Suprapubic skin (tissue), 4 donors: ENCODE measurements around the gene C18orf63. TPM values are rescaled to one million over a fixed set of nuclear protein-coding genes. Genes with fewer than 3 reads are reported as not detected.
A peak's percentile ranks its signal among the peaks of the same experiment; 100 is the strongest.
"Not testable (repeated sequence)": the region's sequence is repeated elsewhere in the genome, so short reads cannot be mapped to it uniquely, and the experiment has no call there.

Experiments used
- DNase-seq, 2 donors: peaks; one replicate each; pipeline ENCODE4 v3.0.0-alpha.2; 2019; ENCODE audit warnings: low spot score in 2 of 2
- H3K27ac ChIP-seq: fragments of 200-600 bp; sonication (generic); one replicate; pipeline ENCODE4 v1.5.1; 2019
- H3K27me3 ChIP-seq: fragments of 200-600 bp; sonication (generic); one replicate; pipeline ENCODE4 v1.5.1; 2019
- H3K36me3 ChIP-seq: fragments of 200-600 bp; sonication (generic); one replicate; pipeline ENCODE4 v1.5.1; 2019
- H3K4me1 ChIP-seq: fragments of 200-600 bp; sonication (generic); one replicate; pipeline ENCODE4 v1.5.1; 2019
- H3K4me3 ChIP-seq: fragments of 200-600 bp; sonication (generic); one replicate; pipeline ENCODE4 v1.5.1; 2019; ENCODE audit warnings: mild to moderate bottlenecking
- H3K9me3 ChIP-seq: fragments of 200-600 bp; sonication (generic); one replicate; pipeline ENCODE4 v1.5.1; 2019
- CTCF ChIP-seq, 2 donors: fragments of 200-600 bp in 1 of 2; fragments of 450-650 bp in 1 of 2; sonication (generic) in 1 of 2; IDR thresholded peaks; one replicate each; pipeline ENCODE4 v1.5.1; 2016 to 2019; ENCODE audit warnings: antibody characterized with exemption in 2 of 2, mild to moderate bottlenecking in 1 of 2, moderate library complexity in 1 of 2
- EP300 ChIP-seq: sonication (generic); formaldehyde crosslinking; IDR thresholded peaks from one replicate; pipeline ENCODE4 v1.6.1; 2017; ENCODE audit warnings: antibody characterized with exemption
- POLR2A ChIP-seq, 2 donors: fragments of 450-650 bp; IDR thresholded peaks; one replicate each; pipeline ENCODE4 v1.6.1; 2017; ENCODE audit warnings: antibody characterized with exemption in 2 of 2, mild to moderate bottlenecking in 2 of 2, moderate library complexity in 2 of 2
- POLR2AphosphoS5 ChIP-seq, 3 donors: sonication (generic); formaldehyde crosslinking; IDR thresholded peaks; one replicate each; pipeline ENCODE4 v1.6.1; 2017; ENCODE audit warnings: antibody characterized with exemption in 3 of 3
- WGBS: methylation state at CpG from one replicate; pipeline ENCODE4 v1.1.5; 2018; 5-methylcytosine and 5-hydroxymethylcytosine counted together
- total RNA-seq, 4 donors: library from RNA; depleted of rRNA; stranded (reverse); fragments of >200 nt; gene quantifications; one replicate each; pipeline ENCODE4 v1.1.0, GENCODE V29; 2016

C18orf63 gene
- total RNA-seq, 4 donors from 2014 or later: not detected

DNA sequence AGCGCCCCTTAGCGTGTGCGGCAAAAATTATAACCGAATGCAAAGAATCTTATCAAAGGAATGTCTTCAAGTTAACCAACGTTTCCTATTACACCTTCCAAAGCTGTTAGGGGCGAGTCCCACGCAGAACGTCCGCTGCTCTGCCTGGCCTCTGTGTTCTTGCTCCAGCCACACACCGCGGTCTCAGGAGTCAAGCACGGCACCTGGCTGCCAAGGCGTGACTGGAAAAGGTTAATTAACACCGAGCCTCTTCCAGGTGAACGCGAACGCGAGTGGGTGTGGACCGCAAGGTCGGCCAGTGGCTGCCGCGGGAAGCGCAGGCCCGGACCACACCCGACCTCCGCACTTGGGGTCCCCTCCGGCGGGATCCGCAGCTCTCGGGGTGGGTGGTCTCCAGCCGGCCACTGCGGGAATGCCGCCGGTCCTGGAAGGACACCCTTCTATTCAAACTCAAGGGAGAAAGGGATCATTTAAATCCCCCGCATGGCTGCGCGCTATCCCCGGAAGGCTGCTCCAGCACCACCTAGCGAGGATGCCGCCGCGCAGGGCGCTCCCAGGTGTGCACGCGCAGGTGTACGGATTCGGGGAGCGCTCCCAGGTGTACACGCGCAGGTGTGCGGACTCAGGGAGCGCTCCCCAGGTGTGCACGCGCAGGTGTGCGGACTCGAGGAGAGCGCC lies 24.7 kb upstream of the C18orf63 start:
- Histone ChIP-seq H3K27me3 (no peaks in the 10 kb centered on the region), H3K27ac (peak overlapping the region; percentile 81), H3K9me3 (no peaks in the 10 kb centered on the region), H3K4me1 (peaks cover 27% of the 10 kb centered on the region), H3K4me3 (peak overlapping the region; percentile 86), H3K36me3 (no peaks in the 10 kb centered on the region)
- DNase-seq: no peak
- 58% methylated on average over 16 of the region's 57 CpGs for WGBS
- no peak for TF ChIP-seq POLR2AphosphoS5 (IDR thresholded peaks at IDR 0.05)
- TF ChIP-seq POLR2A (IDR thresholded peaks at IDR 0.05): no peak
- TF ChIP-seq CTCF (IDR thresholded peaks at IDR 0.05): peak; percentile 10 to 25
- no peak for TF ChIP-seq EP300

DNA sequence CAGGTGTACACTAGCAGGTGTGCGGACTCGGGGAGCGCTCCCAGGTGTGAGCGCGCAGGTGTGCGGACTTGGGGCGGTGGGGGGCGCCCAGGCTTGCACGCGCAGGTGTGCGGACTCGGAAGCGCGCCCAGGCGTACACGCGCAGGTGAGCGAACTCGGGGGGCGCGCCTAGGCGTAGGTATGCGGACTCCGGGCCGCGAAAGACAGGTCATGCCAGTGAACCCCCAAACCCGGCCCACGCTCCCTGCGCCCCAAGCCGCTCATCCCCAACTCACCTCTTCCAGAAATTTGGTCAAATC lies 24.2 kb upstream of the C18orf63 start:
- DNase-seq: no peak
- Histone ChIP-seq H3K4me3 (peak overlapping the region; percentile 86), H3K9me3 (no peaks in the 10 kb centered on the region), H3K27me3 (no peaks in the 10 kb centered on the region), H3K4me1 (peaks cover 22% of the 10 kb centered on the region), H3K27ac (peak overlapping the region; percentile 81), H3K36me3 (no peaks in the 10 kb centered on the region)
- TF ChIP-seq POLR2A (IDR thresholded peaks at IDR 0.05): no peak
- no CpG with 5 or more reads among the region's 30 CpGs for WGBS

GRCh38 chr18:74291771-74292540 lies 23.7 kb upstream of the C18orf63 start, which contains the start of gene CYB5A:
Gene CYB5A (minus strand): TSS chr18:74291963. CDS start chr18:74291875, 88 bp downstream.
- WGBS: 4% methylated on average over 15 of the region's 68 CpGs
- Histone ChIP-seq H3K27me3 (no peaks in the 10 kb centered on the region), H3K4me3 (peak within 1 kb of the TSS; percentile 86), H3K9me3 (no peaks in the 10 kb centered on the region), H3K27ac (peak within 1 kb of the TSS; percentile 81), H3K36me3 (no peaks in the 10 kb centered on the region), H3K4me1 (peaks cover 20% of the 10 kb centered on the region)
- DNase-seq: peak; percentile 98
- TF ChIP-seq CTCF (IDR thresholded peaks at IDR 0.05) (no peak), POLR2AphosphoS5 (IDR thresholded peaks at IDR 0.05) (peak in 1 of 3 donors; percentile 70), POLR2A (IDR thresholded peaks at IDR 0.05) (peak in 1 of 2 donors; percentile 38), EP300 (no peak)

DNA sequence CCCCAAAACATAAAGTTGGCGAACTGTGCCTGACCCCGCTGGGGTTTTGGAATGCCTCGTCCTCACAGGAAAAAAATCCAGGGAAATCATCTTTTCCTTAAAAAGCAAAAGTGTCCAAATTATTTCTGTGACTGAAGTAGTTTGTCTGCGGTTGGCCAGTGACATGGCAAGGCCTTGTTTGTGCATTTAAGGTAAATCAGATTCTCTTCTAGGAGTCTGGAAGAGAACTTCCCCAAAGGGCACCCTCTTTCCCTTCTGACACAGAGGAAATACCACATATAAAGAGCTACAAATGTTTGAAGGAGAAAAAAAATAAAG lies 23.1 kb upstream of the C18orf63 start:
- DNase-seq: no peak
- 18% methylated on average over 4 of the region's 4 CpGs for WGBS
- Histone ChIP-seq H3K9me3 (no peaks in the 10 kb centered on the region), H3K27ac (peak overlapping the region; percentile 81), H3K4me3 (peak overlapping the region; percentile 86), H3K36me3 (no peaks in the 10 kb centered on the region), H3K4me1 (peaks cover 20% of the 10 kb centered on the region), H3K27me3 (no peaks in the 10 kb centered on the region)
- TF ChIP-seq POLR2AphosphoS5 (IDR thresholded peaks at IDR 0.05): no peak
- TF ChIP-seq POLR2A (IDR thresholded peaks at IDR 0.05): no peak
- no peak for TF ChIP-seq EP300
- TF ChIP-seq CTCF (IDR thresholded peaks at IDR 0.05): no peak

DNA sequence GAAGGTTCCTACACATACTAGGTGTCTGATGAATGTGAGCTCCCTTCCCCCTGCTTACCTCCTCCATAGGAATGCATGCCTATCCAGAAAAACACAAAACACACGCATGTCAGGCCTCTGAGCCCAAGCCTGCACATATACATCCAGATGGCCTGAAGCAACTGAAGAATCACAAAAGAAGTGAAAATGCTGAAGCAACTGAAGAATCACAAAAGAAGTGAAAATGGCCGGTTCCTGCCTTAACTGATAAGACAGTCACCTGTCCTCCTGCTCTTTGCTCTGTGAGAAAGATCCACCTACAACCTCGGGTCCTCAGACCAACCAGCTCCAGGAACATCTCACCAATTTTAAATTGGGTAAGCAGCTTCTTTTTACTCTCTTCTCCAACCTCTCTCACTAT lies 22.7 kb upstream of the C18orf63 start:
- not testable (repeated sequence) for H3K27ac ChIP-seq, H3K9me3 ChIP-seq, DNase-seq, H3K4me3 ChIP-seq, H3K36me3 ChIP-seq, H3K27me3 ChIP-seq
- peaks cover 20% of the 10 kb centered on the region for H3K4me1 ChIP-seq
- 91% methylated on average over 3 of the region's 3 CpGs for WGBS

DNA sequence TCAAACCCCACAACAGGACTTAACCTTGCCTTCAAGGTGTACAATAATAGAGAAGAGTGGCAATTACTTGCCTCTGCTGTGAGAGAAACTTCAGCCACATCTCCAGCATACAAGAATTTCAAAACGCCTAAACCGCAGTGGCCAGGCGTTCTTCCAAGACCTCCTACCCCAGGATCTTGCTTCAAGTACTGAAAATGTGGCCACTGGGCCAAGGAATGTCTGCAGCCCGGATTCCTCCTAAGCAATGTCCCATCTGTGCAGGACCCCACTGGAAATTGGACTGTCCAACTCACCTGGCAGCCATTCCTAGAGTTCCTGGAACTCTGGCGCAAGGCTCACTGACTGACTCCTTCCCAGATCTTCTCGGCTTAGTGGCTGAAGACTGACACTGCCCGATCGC lies 21.1 kb upstream of the C18orf63 start:
- Histone ChIP-seq H3K4me1 (peaks cover 16% of the 10 kb centered on the region), H3K4me3 (no peak overlapping the region), H3K27ac (no peak overlapping the region), H3K9me3 (no peaks in the 10 kb centered on the region), H3K27me3 (no peaks in the 10 kb centered on the region), H3K36me3 (no peaks in the 10 kb centered on the region)
- DNase-seq: no peak
- TF ChIP-seq POLR2A (IDR thresholded peaks at IDR 0.05) (no peak), EP300 (no peak), CTCF (IDR thresholded peaks at IDR 0.05) (no peak), POLR2AphosphoS5 (IDR thresholded peaks at IDR 0.05) (no peak)
- WGBS: 84% methylated on average over 8 of the region's 8 CpGs
